DMS153 treated with DMSO at 0.1 percent for 48 hours (cell line): ENCODE measurements around the gene KCND3.
"Not testable (repeated sequence)": the region's sequence is repeated elsewhere in the genome, so short reads cannot be mapped to it uniquely, and the experiment has no call there.

Experiments
- DNase-seq: peaks from one replicate; lab custom pipeline; 2025; ENCODE audit not compliant: unreplicated experiment; lab: John Stamatoyannopoulos, UW

The KCND3 gene

GRCh38 chr1:111747947-111748346 lies 241.5 kb downstream of the KCND3 start:
- no peak for DNase-seq

- DNase-seq, result peak; percentile 59
Observed at GRCh38 chr1:111747282-111747734, 242.2 kb downstream of the KCND3 start.

GRCh38 chr1:111746614-111746999 lies 242.9 kb downstream of the KCND3 start:
- DNase-seq, result no peak

- no peak for DNase-seq
Observed at GRCh38 chr1:111745675-111746613, 243.5 kb downstream of the KCND3 start.

- DNase-seq, result no peak
Observed at GRCh38 chr1:111743679-111744101, 245.8 kb downstream of the KCND3 start.

DNA sequence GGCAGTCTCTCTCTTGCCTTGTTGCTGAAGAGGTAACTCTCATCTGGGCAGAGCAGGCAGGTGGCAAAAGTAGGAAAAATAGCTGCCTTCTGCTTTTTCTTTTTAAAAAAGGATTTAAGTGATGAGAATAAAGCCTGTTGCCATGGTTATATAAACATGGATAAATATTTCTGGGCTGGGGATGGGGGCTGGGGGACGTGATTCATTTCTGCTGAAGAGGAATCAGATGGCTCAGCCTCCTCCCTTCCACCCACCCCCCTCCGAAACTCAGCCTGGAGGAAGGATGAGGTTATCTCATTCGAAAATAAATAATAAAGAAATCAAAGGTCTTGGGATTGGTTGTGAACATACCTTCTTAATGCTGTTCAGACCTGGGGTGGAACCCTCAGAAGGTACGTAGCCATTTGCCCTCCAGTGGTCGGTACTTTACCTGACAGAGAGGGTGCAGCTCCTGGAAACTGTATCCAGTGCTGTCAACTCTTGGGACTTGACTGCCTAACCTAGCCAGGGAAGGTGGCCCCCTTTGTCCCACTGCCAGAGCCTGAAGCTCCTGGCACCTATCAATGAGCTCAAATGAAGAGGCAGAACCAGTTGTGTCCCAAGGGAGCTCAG lies 246.4 kb downstream of the KCND3 start:
- DNase-seq, result no peak

DNA sequence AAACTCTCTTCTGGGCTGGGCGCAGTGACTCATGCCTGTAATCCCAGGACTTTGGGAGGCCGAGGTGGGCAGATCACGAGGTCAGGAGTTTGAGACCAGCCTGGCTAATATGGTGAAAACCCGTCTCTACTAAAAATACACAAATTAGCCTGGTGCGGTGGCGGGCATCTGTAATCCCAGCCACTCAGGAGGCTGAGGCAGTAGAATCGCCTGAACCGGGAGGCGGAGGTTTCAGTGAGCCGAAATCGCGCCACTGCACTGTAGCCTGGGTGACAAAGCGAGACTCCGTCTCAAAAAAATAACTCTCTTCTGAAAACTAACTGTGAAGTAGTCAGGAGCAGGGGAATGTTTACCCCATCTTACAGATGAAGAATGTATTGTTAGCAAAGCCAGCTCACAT lies 247.2 kb downstream of the KCND3 start:
- not testable (repeated sequence) for DNase-seq

DNA sequence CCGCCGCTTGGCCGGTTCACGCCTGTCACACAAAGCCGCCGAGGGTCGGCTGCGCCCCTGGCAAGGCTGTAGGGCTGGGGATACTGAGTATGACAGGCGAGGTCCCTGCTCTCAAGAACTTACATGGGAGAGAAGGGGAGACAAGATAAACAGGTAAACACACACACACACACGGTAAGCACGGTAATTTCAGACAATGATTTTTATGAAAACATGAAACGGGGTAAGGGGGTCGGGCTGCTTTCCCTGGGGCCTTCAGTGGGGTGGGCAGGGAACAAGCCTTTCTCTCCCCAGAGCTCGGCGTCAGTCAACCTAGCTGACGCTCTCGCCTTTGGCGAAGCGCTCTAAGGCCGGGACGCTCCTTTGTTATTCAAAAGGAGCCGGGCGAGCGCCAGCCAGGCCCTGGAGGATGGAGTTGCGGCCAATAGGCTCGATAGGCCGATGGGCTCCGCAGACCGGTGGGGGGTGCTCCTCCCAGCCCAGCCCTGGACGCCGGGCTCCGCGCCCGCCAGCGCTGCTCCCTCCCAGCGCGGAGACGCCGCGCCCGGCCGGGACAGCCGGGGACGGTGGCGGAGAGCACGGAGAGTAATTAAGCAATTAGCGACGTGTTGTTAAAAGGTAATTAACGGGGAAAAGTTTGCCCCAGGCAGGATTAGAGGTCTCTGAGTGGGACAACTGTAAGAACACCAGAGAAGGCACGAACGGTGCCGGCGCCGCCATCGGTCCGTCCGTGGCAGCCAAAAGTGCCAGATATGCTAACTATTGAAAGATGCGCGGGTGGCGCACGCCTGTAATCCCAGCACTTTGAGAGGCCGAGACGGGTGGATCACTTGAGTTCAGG lies 249.3 kb downstream of the KCND3 start:
- peak; percentile 44 for DNase-seq

- peak; percentile 75 for DNase-seq
Observed at GRCh38 chr1:111739194-111739924, 250.1 kb downstream of the KCND3 start, which contains the start of gene INKA2. Gene INKA2, minus strand, starts transcription at chr1:111739395. Its CDS starts 153 bp downstream, at chr1:111739242.

DNA sequence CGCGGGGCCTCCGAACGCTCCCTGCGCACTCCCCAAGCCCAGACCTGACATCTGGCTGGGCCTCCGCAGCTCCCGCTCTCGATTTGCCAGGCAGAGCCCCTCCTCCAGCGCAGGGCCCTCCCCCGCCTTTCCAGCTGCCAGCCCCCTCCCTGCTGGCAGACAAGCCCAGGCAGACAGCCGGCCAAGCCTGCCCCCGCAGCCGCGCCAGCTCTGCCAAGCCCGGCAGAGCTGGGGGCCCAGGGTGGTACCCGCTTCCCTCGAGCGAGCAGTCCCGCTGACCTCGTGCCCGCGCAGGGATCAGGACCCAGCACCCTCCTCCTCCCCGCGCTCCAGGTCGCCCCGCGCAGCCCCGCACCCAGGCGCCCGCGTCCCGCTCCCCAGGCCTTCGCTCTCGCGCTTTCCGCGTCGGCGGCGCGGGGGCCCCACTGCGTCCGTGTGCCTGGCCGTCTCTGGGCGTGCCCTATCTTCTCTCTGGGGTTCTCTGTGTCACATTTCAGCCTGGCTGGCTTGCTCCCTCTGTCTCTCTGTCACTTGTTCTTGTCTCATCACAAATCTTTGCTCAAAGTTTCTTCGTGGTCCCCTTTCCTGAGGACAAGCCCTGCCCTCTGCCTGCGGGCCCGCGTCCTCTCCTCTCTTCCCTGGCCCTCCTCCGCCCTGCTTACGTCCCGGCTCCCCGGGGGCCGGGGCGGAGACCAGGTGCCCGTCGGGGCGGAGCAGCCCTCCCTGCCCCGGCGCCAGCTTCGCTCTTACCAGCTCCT lies 250.9 kb downstream of the KCND3 start:
- DNase-seq, result peak; percentile 36

GRCh38 chr1:111738133-111738435 lies 251.4 kb downstream of the KCND3 start:
- DNase-seq, result no peak

DNA sequence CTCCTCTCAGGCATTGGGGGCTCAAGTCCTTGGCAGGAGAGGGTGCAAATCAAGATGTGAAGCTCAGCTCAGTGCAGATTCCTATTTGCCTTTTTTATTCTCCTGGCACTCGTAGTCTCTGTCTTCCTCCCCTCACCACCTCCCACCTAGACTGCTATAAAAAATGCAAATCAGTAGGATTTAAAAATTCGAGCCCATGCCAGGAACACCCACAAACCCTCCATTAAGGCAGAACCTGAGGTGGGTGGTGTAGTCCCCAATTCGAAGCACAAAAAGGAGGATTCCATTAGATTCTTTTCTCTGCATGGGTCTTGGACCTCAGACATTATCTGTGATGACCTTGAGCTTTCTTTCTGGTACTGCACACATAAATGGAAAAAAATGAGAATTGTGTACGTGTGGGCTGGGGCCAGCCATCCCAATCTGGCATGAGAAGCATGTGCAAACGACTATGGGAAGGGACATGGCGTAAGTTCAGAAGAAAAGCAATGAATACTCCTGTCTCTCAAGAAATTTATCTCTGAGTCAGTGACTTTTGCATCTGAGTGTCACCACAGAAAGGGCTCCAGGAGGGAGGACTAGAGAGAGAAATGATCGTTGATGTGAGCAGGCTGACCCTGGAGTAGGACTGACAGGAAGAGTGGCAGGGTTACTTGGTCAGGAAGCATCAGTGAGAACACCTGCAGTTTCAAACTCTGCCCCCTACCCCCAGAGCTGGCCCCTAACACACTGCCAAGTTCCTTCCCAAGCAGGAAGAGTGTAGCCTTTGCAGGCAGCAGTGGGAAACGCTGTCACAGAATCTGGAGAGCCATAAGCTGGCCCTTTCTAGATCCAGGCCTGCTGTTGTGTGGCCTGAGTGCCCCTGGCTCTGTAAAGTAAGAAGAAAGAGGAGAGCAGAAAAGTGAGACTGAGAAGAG lies 252.0 kb downstream of the KCND3 start:
- DNase-seq, result no peak

DNA sequence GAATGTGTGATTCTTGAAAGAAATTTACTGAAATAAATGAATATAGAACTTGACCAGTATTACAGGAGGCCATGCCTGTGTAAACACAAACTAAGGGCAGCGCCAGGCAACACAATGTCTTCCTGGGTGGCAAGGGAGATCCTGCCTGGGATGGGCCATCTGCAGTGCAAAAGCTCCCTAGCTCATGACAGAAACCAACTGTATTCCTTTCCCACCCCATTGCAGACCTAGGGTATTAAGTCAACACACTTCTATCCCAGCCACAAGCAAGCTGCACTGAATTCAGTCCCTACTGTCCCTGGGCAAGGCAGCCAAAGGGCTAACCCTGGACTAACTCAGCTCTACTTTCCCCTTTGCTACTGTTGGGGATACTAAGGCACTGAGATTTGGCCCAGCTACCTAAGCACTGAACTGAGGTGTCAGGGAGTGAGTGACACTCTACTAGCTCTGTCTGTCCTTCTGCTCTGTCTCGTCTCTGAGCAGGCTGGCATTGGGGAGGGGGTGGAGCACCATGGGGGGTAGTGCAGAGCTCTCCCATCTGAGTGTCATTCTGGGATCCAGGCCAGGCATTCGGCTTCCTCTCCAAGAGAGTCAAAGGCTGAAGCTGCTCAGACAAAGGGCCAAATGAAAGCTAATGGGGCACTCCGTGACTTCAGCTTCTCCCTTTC lies 252.8 kb downstream of the KCND3 start:
- no peak for DNase-seq

DNA sequence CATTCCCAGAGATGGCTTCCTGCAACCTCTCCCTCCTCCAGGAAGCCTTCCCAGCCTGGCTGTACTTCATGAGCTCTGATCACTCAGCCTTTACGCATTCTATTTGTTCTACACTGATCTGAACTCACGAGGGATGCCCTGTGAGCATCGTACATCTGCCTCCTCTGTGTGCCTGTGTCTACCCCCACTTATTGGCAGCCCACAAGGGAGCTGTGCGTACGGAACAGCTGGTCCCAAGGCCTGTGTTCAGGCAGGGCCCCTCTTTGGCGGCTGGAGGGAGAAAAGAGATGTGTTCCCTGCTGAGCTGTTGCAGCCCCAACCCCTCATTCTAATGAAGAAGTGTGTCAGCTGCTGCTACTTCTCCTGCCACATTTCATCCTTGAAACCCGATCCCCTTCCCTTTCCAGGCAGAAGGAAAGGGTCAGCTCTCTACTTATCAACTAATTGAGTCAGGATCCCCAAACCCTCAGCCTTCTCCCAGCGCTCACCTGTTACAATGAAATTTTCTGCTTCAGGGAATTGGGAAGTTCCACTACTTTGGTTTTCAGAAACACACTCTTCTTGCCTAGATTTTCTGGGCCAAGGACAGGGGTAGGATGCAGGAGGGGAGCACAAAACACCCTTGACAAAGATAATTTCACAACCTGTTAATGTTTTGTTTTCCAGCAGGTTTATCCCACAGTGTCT lies 253.5 kb downstream of the KCND3 start:
- no peak for DNase-seq

GRCh38 chr1:111735321-111735720 lies 254.1 kb downstream of the KCND3 start:
- DNase-seq, result no peak

DNA sequence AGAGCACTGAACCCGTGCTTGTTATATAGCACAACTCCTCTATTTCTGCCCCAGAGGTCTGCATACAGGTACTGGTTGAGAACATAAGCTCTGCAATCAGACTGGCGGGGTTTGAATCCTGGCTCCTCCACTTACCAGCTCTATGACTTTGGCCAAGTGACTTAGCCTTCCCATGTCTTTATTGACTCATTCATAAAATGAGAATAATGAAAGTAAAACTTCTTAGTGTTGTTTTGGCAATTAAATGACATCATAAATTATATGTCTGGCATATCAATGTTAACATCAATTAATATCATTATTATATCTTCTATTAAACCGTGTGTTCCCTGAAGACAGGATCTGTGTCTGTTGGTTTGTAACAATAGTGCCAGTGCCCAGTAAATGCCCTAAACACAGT lies 254.6 kb downstream of the KCND3 start:
- DNase-seq, result no peak

DNA sequence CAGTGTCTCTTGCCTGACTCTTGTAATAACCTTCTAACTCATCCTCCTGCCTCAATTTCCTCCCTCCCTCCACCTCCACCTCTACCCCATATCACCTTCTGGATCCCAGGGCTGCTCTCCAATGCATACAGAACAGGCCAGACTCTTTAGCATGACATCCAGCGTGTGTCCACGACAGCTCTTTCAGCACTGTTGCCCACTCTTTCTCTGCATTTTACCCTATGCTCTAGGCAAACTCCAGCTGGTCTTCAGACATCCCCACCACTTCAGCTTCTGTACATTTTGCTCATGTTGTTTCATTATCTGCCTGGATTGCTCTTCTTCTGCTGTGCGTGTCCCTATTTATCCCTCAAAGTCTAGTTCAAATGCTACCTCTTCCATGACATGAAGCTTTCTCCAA lies 255.0 kb downstream of the KCND3 start:
- DNase-seq, result no peak

- no peak for DNase-seq
Observed at GRCh38 chr1:111733992-111734341, 255.5 kb downstream of the KCND3 start.
